ENCODE measurements around the gene SLC10A3. TPM values are rescaled to one million over a fixed set of nuclear protein-coding genes. Genes with fewer than 3 reads are reported as not detected.
A peak's percentile ranks its signal among the peaks of the same experiment; 100 is the strongest.

The SLC10A3 gene
- total and polyA plus RNA-seq, 10 of the 15 experiments (the other 5 are each of a cell fraction or from before 2014, with no cell fraction given): 1.7 to 23.5 (median 11.0) TPM

- TF ChIP-seq TAF1 (IDR thresholded peaks at IDR 0.05; ENCODE audit: borderline replicate concordance, low read depth, low read length): peak; percentile 87
- TF ChIP-seq NFYB (IDR thresholded peaks at IDR 0.05; ENCODE audit: insufficient read depth, low read depth, low read length): 0 out of 2 replicates have a peak, but pooled peaks have one; percentile 27
- TF ChIP-seq CREM (IDR thresholded peaks at IDR 0.05; ENCODE audit: low read depth): peak; percentile 67; the same call in 1 of the 2 replicates
- TF ChIP-seq POLR2AphosphoS2 (IDR thresholded peaks at IDR 0.05; ENCODE audit: low read depth, low read length): 0 out of 2 replicates have a peak, but pooled peaks have one; percentile 23
- TF ChIP-seq POLR2AphosphoS5 (IDR thresholded peaks at IDR 0.05; ENCODE audit: low read length): peak; percentile 76; the same call in 1 of the 2 replicates
- TF ChIP-seq NBN (IDR thresholded peaks at IDR 0.05): 0 out of 2 replicates have a peak, but pooled peaks have one; percentile 21
- no peak for TF ChIP-seq TCF7 (IDR thresholded peaks at IDR 0.05; ENCODE audit: borderline replicate concordance)
- TF ChIP-seq PML (IDR thresholded peaks at IDR 0.05; ENCODE audit: low read length): peak; percentile 57; the same call in 1 of the 2 replicates
- TF ChIP-seq SMARCA5 (IDR thresholded peaks at IDR 0.05): 0 out of 2 replicates have a peak, but pooled peaks have one; percentile 25
- peak; percentile 53; the same call in 1 of the 3 replicates for TF ChIP-seq POU2F2 (IDR thresholded peaks at IDR 0.05; ENCODE audit: borderline replicate concordance, low read depth, low read length)
- TF ChIP-seq BCL3 (IDR thresholded peaks at IDR 0.05; ENCODE audit: borderline replicate concordance, insufficient read depth, low read depth, low read length, poor library complexity, severe bottlenecking): peak; percentile 11
- no peak for TF ChIP-seq ASH2L (IDR thresholded peaks at IDR 0.05; ENCODE audit: borderline replicate concordance, low read depth)
- TF ChIP-seq HCFC1 (IDR thresholded peaks at IDR 0.05; ENCODE audit: low read length): peak; percentile 41; the same call in 1 of the 2 replicates
- peak; percentile 17; the same call in 1 of the 2 replicates for TF ChIP-seq RB1 (IDR thresholded peaks at IDR 0.05; ENCODE audit: borderline replicate concordance)
- TF ChIP-seq, protein P1, sequence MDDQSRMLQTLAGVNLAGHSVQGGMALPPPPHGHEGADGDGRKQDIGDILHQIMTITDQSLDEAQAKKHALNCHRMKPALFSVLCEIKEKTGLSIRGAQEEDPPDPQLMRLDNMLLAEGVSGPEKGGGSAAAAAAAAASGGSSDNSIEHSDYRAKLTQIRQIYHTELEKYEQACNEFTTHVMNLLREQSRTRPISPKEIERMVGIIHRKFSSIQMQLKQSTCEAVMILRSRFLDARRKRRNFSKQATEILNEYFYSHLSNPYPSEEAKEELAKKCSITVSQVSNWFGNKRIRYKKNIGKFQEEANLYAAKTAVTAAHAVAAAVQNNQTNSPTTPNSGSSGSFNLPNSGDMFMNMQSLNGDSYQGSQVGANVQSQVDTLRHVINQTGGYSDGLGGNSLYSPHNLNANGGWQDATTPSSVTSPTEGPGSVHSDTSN (IDR thresholded peaks at IDR 0.05; ENCODE audit: insufficient replicate concordance, low read depth, low read length): peak; percentile 9
- no peak for TF ChIP-seq KDM1A (IDR thresholded peaks at IDR 0.05; ENCODE audit: borderline replicate concordance)
- 0 out of 2 replicates have a peak, but pooled peaks have one; percentile 29 for TF ChIP-seq NFXL1 (IDR thresholded peaks at IDR 0.05; ENCODE audit: borderline replicate concordance)
- TF ChIP-seq BACH1 (IDR thresholded peaks at IDR 0.05; ENCODE audit: borderline replicate concordance): peak; percentile 61; the same call in 1 of the 2 replicates
- 0 out of 2 replicates have a peak, but pooled peaks have one; percentile 19 for TF ChIP-seq GATAD2B (conservative IDR thresholded peaks at IDR 0.05; ENCODE audit: low read depth)
- no peak for TF ChIP-seq BCLAF1 (IDR thresholded peaks at IDR 0.05)
- TF ChIP-seq LARP7 (IDR thresholded peaks at IDR 0.05): peak; percentile 54
- 0 out of 2 replicates have a peak, but pooled peaks have one; percentile 15 for TF ChIP-seq HDGF (IDR thresholded peaks at IDR 0.05)
- TF ChIP-seq E2F8 (IDR thresholded peaks at IDR 0.05; ENCODE audit: low read depth, partially characterized antibody): no peak
These were observed at the start of gene SLC10A3 (continued) for GRCh38 chrX:154490414-154491083.

Measured in GM12878 (cell line).